GM18520 (cell line): ENCODE results near the gene KLHL34.

Experiments
- ATAC-seq: cut with Tn5 transposase; IDR thresholded peaks from one replicate; pipeline ENCODE4 v1.9.1; 2021; ENCODE audit not compliant: unreplicated experiment

The KLHL34 gene

GRCh38 chrX:21656587-21657317 lies 1.4 kb downstream of the KLHL34 start:
- no peak for ATAC-seq

GRCh38 chrX:21655901-21656586 lies 2.1 kb downstream of the KLHL34 start:
- ATAC-seq = no peak

- no peak for ATAC-seq
Observed at GRCh38 chrX:21645886-21646285, 12.2 kb downstream of the KLHL34 start.

GRCh38 chrX:21645431-21645830 lies 12.7 kb downstream of the KLHL34 start:
- ATAC-seq = no peak

GRCh38 chrX:21639775-21640174 lies 18.4 kb downstream of the KLHL34 start:
- ATAC-seq = no peak

- no peak for ATAC-seq
Observed at GRCh38 chrX:21638311-21638710, 19.8 kb downstream of the KLHL34 start.

GRCh38 chrX:21632027-21632426 lies 26.1 kb downstream of the KLHL34 start:
- no peak for ATAC-seq

- ATAC-seq = no peak
Observed at GRCh38 chrX:21623778-21624501, 34.2 kb downstream of the KLHL34 start.

GRCh38 chrX:21620234-21620633 lies 37.9 kb downstream of the KLHL34 start:
- ATAC-seq = no peak

- ATAC-seq = no peak
Observed at GRCh38 chrX:21616386-21616785, 41.7 kb downstream of the KLHL34 start.

- ATAC-seq = no peak
Observed at GRCh38 chrX:21612154-21612553, 46.0 kb downstream of the KLHL34 start.

GRCh38 chrX:21610168-21610567 lies 48.0 kb downstream of the KLHL34 start:
- ATAC-seq = no peak

- ATAC-seq = no peak
Observed at GRCh38 chrX:21606002-21606401, 52.1 kb downstream of the KLHL34 start.
